Subcutaneous adipose tissue (tissue), 4 donors: ENCODE results near the gene SMIM36. TPM values are rescaled to one million over a fixed set of nuclear protein-coding genes. Genes with fewer than 3 reads are reported as not detected.

Source experiments
- total RNA-seq, 4 donors: library from RNA; depleted of rRNA; stranded (reverse); fragments of >200 nt; gene quantifications; one replicate each; pipeline ENCODE4 v1.1.0, GENCODE V29; 2016
- TF ChIP-seq, protein P1 (sequence below): fragments of 450-650 bp; IDR thresholded peaks from one replicate; pipeline ENCODE4 v1.5.1; 2016; ENCODE audit warnings: low read depth, mild to moderate bottlenecking, control low read depth, antibody characterized with exemption, moderate library complexity

The SMIM36 gene
- total RNA-seq, 4 donors from 2014 or later = not detected

DNA sequence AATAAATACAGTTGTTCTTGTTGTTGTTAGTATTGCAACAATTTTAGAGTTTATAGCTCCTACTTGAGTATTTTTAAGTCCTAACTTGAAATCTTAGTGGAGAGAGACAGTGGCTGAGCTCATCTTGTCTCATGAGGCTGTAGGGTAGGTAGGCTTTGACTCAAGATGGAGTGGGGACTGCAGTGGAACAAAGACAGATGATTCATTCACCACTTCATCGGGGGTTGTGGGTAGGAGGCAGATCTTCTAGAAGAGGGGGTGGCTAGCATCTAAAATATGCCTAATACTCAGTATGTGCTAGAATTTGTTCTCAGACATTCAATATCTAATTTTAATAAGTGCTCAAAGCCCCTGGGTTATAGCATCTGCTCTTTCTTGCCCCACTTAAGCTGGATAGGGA lies 76.5 kb downstream of the SMIM36 start:
- TF ChIP-seq, protein P1, sequence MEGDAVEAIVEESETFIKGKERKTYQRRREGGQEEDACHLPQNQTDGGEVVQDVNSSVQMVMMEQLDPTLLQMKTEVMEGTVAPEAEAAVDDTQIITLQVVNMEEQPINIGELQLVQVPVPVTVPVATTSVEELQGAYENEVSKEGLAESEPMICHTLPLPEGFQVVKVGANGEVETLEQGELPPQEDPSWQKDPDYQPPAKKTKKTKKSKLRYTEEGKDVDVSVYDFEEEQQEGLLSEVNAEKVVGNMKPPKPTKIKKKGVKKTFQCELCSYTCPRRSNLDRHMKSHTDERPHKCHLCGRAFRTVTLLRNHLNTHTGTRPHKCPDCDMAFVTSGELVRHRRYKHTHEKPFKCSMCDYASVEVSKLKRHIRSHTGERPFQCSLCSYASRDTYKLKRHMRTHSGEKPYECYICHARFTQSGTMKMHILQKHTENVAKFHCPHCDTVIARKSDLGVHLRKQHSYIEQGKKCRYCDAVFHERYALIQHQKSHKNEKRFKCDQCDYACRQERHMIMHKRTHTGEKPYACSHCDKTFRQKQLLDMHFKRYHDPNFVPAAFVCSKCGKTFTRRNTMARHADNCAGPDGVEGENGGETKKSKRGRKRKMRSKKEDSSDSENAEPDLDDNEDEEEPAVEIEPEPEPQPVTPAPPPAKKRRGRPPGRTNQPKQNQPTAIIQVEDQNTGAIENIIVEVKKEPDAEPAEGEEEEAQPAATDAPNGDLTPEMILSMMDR = no peak

DNA sequence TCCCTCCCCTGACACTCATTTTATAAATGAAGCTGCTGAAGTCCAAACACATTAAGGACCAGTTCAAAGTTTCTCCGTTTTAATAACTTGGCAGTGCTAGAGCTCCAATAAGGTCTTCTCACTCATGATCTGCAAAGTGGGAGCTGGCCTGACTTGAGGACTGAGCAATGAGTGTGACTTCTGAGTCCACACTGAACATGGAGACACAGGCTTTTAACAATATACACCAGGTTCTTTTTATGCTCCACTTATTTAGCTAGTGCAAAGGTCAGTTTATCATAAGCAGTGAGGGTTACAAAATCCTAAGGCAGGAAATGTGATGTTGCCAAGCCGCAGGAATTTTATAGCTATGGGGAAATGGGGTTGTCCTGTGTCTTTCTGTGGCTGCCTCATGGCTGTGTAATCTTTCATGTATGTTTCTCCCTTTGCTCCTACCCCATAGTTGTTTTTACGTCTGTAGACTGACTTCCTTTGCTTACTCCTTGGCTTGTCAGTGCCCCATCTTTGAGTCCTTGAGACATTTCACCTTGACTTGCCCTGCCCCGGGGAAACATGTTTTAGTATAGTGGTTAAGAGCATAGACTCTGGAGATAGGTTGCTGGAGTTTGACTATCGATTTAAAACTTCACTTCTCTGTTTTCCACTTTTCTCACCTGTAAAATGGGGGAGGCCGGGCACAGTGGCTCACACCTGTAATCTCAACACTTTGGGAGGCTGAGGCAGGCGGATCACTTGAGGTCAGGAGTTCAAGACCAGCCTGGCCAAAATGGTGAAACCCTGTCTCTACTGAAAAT lies 77.4 kb downstream of the SMIM36 start:
- TF ChIP-seq, protein P1 = no peak

DNA sequence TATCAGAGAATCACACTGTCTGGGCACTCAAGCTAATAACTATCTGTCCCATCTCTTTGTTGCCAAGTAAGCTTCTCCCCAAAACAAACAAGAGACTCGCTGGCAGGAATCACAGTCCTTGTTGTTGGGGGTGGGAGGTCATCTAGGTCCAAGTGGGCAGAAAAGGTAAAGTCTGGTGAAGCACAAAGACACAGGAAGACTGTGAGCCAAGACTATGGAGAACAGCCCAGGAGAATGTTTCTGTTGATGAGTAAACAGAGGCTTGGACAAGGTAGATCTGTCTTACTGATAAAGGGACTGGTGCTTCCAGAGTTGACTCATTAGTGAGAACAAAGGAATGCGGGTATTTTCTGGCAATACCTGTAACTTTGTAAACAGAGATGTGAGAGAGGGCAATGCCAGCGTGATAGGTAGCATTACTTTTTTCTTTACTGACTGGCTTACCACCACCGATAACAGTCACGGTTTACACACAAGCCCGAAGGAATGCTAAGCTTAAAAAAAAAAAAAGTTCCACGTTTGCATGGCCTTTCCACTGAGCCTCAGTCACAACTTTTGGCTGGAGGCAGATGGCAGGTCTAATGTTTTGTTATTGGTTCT lies 78.1 kb downstream of the SMIM36 start:
- TF ChIP-seq, protein P1 = no peak

DNA sequence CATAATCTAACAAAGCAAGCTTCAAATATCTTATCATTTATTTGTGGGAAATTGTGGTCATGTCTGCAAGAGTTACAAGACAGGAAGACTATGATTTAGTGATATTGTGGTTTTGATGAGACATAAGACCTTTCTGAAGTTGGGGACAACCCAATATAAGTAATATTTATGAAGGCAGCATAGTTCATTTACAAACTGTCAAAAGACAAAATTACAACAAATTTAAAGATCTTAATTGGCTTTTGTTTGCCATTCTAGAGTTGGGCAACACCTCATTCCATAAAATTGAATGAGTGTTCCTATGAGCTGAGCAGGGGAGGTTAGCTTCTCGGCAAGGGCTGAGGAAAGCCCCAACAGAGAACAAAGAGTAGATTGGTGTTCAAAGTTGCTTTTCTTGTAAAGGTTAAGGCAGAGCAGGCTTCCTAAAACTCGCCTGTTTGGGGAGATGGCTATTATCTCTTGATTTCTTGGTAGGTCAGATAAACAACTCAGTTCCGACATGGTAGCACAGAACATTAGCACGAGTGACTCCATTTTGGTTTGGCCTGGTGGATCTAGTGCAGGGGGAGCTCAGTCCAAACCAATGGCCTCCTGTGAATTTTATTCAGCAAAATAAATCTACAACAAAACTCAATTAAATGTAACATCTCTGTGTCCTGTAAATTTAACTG lies 78.8 kb downstream of the SMIM36 start:
- TF ChIP-seq, protein P1 = no peak

DNA sequence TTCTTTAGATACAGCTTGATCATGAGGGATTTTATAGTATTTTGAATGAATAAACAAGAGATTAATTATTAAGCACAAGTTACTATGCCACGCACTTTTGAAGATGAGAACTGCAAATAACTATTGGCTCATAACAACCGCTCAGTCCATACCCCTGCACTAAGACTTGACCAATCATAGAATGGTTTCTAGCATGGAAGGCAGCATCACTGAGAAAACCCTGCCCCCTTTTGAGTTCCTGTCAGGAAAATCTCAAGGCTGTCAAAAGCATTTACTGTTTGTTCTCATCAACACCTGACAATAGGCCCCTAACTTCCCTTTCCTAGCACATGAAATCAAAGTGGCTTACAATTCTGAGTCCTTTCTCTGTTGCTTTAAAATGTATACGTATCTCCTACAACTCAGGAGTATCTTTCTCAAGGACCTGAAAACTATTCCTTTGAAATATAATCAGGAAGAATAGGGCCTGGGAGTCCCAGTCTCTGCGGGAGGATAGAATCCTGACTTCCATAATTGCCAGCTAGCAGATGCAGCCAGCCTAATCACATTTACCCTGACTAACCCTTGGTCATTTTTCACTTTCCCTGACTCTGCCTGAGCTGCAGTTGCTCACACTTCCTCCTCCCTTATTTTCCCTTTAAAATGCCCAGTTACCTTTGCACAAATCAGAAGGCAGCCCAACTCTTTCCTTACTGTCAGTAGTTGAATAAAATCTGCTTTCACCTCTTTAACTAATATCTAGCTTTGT lies 80.5 kb downstream of the SMIM36 start:
- TF ChIP-seq, protein P1 = no peak

DNA sequence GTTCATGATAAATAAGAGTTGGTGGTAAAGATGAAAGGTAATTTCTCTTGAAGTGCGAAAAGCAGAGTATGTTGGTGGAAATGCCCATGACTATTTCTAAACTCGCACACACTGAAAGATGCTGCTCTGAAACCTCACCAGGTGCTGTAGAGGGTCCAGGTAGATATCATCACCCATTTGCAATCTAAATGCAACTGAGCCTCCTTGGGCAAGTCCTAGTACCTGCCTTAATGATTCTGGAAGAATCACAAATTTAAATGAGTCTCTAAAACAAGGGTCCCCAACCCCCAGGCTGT lies 83.7 kb downstream of the SMIM36 start:
- TF ChIP-seq, protein P1 = no peak
